Bronchial epithelial cell (primary cell): ENCODE measurements around the gene RSL24D1. TPM values are rescaled to one million over a fixed set of nuclear protein-coding genes. Genes with fewer than 3 reads are reported as not detected.
"Not testable (repeated sequence)": the region's sequence is repeated elsewhere in the genome, so short reads cannot be mapped to it uniquely, and the experiment has no call there.

Source experiments
- DNase-seq: peaks from one replicate; pipeline ENCODE4 v3.0.0-alpha.2; 2010; ENCODE audit warnings: low read depth
- FAIRE-seq: peaks from 2 replicates; lab custom pipeline; 2011; peaks lifted over from hg19 to GRCh38; lab: Jason Lieb, UNC
- H3K27me3 ChIP-seq: 2 replicates; pipeline ENCODE4 v1.5.1; 2011; ENCODE audit warnings: low read length; ENCODE audit not compliant: control insufficient read depth, insufficient read depth
- H3K36me3 ChIP-seq: 2 replicates; pipeline ENCODE4 v1.5.1; 2011; ENCODE audit warnings: low read length; ENCODE audit not compliant: control insufficient read depth, insufficient read depth
- H3K4me3 ChIP-seq: 2 replicates; pipeline ENCODE4 v1.5.1; 2011; ENCODE audit warnings: mild to moderate bottlenecking, low read depth, low read length, control low read depth
- total RNA-seq: library from RNA; depleted of rRNA; stranded (reverse); fragments of >200 nt; gene quantifications from 2 replicates; pipeline ENCODE4 v1.2.1, GENCODE V29; 2014
- TF ChIP-seq, protein P1 (sequence below): IDR thresholded peaks from 2 replicates; pipeline ENCODE4 v1.5.1; 2011; ENCODE audit warnings: mild to moderate bottlenecking, moderate library complexity, low read length, control low read depth, inconsistent platforms; ENCODE audit not compliant: insufficient read depth, severe bottlenecking

The RSL24D1 gene
- total RNA-seq, 1 donor from 2014 or later, result 174 TPM

DNA sequence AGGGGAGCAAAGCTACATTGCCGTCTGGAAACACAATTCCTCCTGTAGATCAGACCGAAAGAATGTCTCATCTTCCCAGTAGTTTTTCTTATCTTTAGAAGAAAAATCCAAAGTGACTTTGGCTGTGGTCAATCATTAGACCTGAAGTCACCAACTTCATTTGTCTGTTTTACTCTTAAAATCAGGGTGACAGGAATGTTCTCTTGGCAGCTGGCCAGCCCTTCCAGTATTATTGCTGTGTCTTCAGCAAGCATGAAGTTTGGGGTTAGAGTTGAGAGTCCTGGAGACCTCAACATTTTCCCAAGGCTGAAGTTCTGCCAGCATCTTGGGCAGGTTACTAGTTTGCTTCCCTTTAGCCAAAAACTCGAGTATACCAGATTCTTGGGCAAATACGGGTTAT, 32.5 kb downstream of the RSL24D1 start:
- FAIRE-seq, result no peak
- TF ChIP-seq, protein P1, sequence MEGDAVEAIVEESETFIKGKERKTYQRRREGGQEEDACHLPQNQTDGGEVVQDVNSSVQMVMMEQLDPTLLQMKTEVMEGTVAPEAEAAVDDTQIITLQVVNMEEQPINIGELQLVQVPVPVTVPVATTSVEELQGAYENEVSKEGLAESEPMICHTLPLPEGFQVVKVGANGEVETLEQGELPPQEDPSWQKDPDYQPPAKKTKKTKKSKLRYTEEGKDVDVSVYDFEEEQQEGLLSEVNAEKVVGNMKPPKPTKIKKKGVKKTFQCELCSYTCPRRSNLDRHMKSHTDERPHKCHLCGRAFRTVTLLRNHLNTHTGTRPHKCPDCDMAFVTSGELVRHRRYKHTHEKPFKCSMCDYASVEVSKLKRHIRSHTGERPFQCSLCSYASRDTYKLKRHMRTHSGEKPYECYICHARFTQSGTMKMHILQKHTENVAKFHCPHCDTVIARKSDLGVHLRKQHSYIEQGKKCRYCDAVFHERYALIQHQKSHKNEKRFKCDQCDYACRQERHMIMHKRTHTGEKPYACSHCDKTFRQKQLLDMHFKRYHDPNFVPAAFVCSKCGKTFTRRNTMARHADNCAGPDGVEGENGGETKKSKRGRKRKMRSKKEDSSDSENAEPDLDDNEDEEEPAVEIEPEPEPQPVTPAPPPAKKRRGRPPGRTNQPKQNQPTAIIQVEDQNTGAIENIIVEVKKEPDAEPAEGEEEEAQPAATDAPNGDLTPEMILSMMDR, result no peak
- H3K36me3 ChIP-seq, result no peaks in the 10 kb centered on the region

DNA sequence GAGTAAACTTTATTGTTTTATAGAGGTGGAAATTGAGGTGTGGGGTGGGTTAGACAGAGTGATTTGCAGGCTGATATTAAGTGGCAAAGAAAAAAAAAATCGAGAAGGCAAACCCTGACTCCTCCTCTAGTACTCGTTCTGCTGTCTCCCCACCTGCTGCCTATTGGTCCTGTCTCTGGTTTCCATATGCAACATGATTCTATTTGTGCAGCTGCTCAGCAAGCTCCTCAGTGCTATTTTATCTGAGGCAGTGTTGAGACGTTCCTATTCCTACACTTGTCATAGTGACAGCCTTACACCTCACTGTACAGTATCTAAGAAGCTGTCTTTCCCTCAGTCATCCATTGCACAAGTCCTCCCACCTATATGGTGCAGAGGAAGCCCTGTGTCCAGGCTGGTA, 45.1 kb downstream of the RSL24D1 start:
- DNase-seq, result no peak
- Histone ChIP-seq H3K27me3 (no peaks in the 10 kb centered on the region), H3K36me3 (no peaks in the 10 kb centered on the region), H3K4me3 (no peak overlapping the region)
- no peak for FAIRE-seq
- TF ChIP-seq, protein P1, result no peak

More for the DNA sequence above, 32.5 kb downstream of the RSL24D1 start:
- no peaks in the 10 kb centered on the region for H3K27me3 ChIP-seq
- no peak for DNase-seq
- H3K4me3 ChIP-seq, result no peak overlapping the region

DNA sequence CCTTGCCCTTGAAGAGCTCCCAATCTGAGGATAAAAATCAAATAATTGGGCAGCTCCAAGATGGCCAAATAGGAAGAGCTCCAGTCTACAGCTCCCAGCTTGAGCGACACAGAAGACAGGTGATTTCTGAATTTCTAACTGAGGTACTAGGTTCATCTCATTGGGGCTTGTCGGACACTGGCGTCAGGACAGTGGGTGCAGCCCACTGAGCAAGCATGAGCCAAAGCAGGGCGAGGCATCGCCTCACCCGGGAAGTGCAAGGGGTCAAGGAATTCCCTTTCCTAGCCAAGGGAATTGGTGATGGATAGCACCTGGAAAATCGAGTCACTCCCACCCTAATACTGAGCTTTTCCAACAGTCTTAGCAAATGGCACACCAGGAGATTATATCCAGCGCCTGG, 53.6 kb downstream of the RSL24D1 start:
- not testable (repeated sequence) for H3K4me3 ChIP-seq, FAIRE-seq, DNase-seq, H3K27me3 ChIP-seq, H3K36me3 ChIP-seq

DNA sequence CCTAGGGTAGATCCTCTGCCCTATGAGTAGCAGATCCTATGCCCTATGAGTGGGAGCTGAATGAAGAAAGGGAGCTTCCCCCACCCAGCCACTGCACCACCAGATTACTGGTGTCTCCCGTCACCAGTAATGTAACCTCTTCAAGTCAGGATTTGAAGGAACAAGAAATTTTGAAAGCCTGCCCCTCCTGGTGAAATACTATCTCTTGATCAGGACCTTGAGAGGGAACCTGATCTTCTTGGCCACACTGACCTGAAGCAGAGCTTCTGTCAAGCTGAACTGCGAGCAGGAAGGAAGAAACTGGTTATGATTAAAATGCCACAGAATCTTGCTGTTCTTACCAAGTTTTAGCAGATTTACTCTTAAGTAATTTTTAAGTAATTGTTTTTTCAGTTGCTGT, 62.8 kb downstream of the RSL24D1 start:
- FAIRE-seq (no peak), DNase-seq (no peak)
- H3K4me3 ChIP-seq, result no peak overlapping the region
- H3K27me3 ChIP-seq, result no peaks in the 10 kb centered on the region
- no peaks in the 10 kb centered on the region for H3K36me3 ChIP-seq
- TF ChIP-seq, protein P1, result no peak

DNA sequence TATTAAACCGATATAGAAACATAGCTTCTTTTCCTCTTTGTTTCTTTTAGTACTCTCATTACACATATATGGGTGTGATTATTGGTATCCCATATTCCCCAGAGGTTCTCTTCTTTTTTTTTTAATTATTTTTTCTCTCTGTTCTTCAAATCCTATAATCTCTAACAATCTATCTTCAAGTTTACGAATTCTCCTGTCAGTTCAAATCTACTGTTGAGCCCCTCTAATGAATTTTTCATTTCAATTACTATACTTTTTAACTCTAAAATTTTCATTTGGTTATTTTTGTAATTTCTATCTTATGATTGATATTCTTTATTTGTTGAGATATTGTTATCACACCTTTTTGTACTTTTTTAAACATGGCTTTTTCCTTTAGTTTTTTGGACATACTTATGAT, 64.1 kb downstream of the RSL24D1 start:
- no peaks in the 10 kb centered on the region for H3K36me3 ChIP-seq
- no peak overlapping the region for H3K4me3 ChIP-seq
- FAIRE-seq (no peak), DNase-seq (no peak)
- H3K27me3 ChIP-seq, result no peaks in the 10 kb centered on the region
- TF ChIP-seq, protein P1, result no peak

Other genes with a start within 250 kb of the RSL24D1 start
- gene RAB27A, start 92.9 kb upstream of the RSL24D1 start, total RNA-seq, result 7.9 and 22.9 TPM in 2 replicates
- 5.8 and 8.7 TPM in 2 replicates for gene PIGBOS1, start 122.2 kb upstream of the RSL24D1 start, total RNA-seq
- 6.3 and 8.4 TPM in 2 replicates for gene PIGB, start 122.3 kb upstream of the RSL24D1 start, total RNA-seq
- gene CCPG1, start 211.4 kb upstream of the RSL24D1 start, total RNA-seq, result 91.3 and 102 TPM in 2 replicates
- 1.8 and 2.9 TPM in 2 replicates for gene PIERCE2, start 211.6 kb upstream of the RSL24D1 start, total RNA-seq